Measurements from ENCODE around the gene GLRA3. TPM values are rescaled to one million over a fixed set of nuclear protein-coding genes. Genes with fewer than 3 reads are reported as not detected.

GLRA3 gene
- total and polyA plus RNA-seq, 2 experiments from 2014 or later: not detected

DNA sequence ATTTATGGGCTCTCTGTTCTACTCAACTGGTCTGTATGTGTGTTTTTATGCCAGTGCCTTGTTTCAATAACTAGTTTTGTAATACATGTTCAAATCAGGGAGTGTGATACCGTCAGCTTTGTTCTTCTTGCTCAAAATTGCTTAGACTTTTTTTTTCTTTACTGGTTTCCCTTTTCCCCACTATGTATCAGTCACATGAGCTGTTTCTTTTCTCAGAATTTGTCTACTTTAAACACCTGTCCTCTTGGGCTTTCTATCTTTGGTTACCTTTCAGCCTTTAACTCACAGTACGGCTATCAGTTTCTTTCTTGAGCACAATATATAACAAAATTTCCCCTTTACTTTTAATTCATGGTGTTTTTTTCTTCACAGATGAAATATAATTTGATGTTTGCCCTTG, 5.4 kb upstream of the GLRA3 start:
- TF ChIP-seq EZH2 (IDR thresholded peaks at IDR 0.05; ENCODE audit: insufficient read depth, poor library complexity, severe bottlenecking) (no peak), EZH2phosphoT487 (IDR thresholded peaks at IDR 0.05; ENCODE audit: insufficient read depth, low read depth) (no peak)
- H3K9ac ChIP-seq: no peak overlapping the region
- no peaks in the 10 kb centered on the region for H3K9me3 ChIP-seq (ENCODE audit: low read depth)
- H4K20me1 ChIP-seq (ENCODE audit: insufficient read depth): no peaks in the 10 kb centered on the region
- no peaks in the 10 kb centered on the region for H3K9me2 ChIP-seq (ENCODE audit: insufficient read depth)
- H3K4me2 ChIP-seq (ENCODE audit: unreplicated experiment): no peak overlapping the region
- WGBS, 2 experiments (ENCODE audit: low coverage in 1 of 2, low lambda C conversion rate in 2 of 2, missing lambda C conversion rate in 2 of 2): 33 to 37% methylated on average over 2 of the region's 2 CpGs
- no peak overlapping the region for H3K4me3 ChIP-seq
- no peaks in the 10 kb centered on the region for H3F3A ChIP-seq (ENCODE audit: insufficient read depth)
- no peaks in the 10 kb centered on the region for H3K4me1 ChIP-seq (ENCODE audit: insufficient read depth)
- no peaks in the 10 kb centered on the region for H3K36me3 ChIP-seq (ENCODE audit: low read depth)
- no peak for DNase-seq
- no peaks in the 10 kb centered on the region for H3K27me3 ChIP-seq (replicated peaks; ENCODE audit: insufficient read depth)
- no peak overlapping the region for H2AFZ ChIP-seq
- no peaks in the 10 kb centered on the region for H3K79me2 ChIP-seq (ENCODE audit: insufficient read depth)
- H3K27ac ChIP-seq: no peak overlapping the region
- in situ Hi-C loops (cut with MboI): no loop called here

DNA sequence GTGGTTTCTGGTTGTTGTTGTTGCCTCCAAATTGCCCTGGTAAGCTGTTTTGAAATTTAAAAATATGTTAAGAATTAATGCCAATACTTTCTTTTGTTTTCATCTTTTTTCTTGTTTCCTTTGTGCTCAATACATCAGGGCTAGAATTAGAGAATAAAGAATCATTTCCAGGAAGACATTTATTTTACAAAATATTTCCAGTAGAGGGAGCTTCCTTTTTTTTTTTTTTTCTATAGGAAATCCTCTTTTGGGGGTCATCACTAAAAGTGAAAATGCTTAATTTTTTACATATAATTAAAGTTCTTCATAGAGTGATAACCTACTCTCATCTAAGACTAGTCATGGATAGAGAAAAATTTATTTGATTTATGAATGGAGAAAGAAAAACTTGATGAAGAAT, 2.4 kb downstream of the GLRA3 start:
- no peak overlapping the region for H3K9ac ChIP-seq
- H3K4me3 ChIP-seq: no peak overlapping the region
- in situ Hi-C loops (cut with MboI): no loop called here
- H3K4me2 ChIP-seq (ENCODE audit: unreplicated experiment): no peak overlapping the region
- no peaks in the 10 kb centered on the region for H3K9me3 ChIP-seq (ENCODE audit: low read depth)
- H3K36me3 ChIP-seq (ENCODE audit: low read depth): no peaks in the 10 kb centered on the region
- H3K27ac ChIP-seq: no peak overlapping the region
- no peaks in the 10 kb centered on the region for H3F3A ChIP-seq (ENCODE audit: insufficient read depth)
- H3K9me2 ChIP-seq (ENCODE audit: insufficient read depth): no peaks in the 10 kb centered on the region
- TF ChIP-seq EZH2phosphoT487 (IDR thresholded peaks at IDR 0.05; ENCODE audit: insufficient read depth, low read depth) (no peak), EZH2 (IDR thresholded peaks at IDR 0.05; ENCODE audit: insufficient read depth, poor library complexity, severe bottlenecking) (no peak)
- H2AFZ ChIP-seq: no peak overlapping the region
- DNase-seq: no peak
- no peaks in the 10 kb centered on the region for H3K27me3 ChIP-seq (replicated peaks; ENCODE audit: insufficient read depth)
- H3K4me1 ChIP-seq (ENCODE audit: insufficient read depth): no peaks in the 10 kb centered on the region
- H3K79me2 ChIP-seq (ENCODE audit: insufficient read depth): no peaks in the 10 kb centered on the region
- H4K20me1 ChIP-seq (ENCODE audit: insufficient read depth): no peaks in the 10 kb centered on the region

DNA sequence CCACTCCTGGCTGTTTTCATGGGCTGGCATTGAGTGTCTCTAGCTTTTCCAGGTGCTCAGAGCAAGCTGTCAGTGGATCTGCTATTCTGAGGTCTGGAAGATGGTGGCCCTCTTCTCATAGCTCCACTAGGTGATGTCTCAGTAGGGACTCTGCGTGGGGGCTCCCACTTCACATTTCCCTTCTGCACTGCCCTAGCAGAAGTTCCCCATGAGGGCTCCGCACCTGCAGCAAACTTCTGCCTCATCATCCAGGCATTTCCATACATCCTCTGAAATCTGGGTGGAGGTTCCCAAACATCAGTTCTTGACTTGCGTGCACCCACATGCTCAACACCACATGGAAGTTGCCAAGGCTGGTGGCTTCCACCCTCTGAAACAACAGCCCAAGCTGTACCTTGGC, 13.8 kb downstream of the GLRA3 start:
- no peaks in the 10 kb centered on the region for H3K9me3 ChIP-seq (ENCODE audit: low read depth)
- no peak overlapping the region for H3K27ac ChIP-seq
- H4K20me1 ChIP-seq (ENCODE audit: insufficient read depth): no peaks in the 10 kb centered on the region
- H3K79me2 ChIP-seq (ENCODE audit: insufficient read depth): no peaks in the 10 kb centered on the region
- no peaks in the 10 kb centered on the region for H3K9me2 ChIP-seq (ENCODE audit: insufficient read depth)
- no peaks in the 10 kb centered on the region for H3K27me3 ChIP-seq (replicated peaks; ENCODE audit: insufficient read depth)
- no peak overlapping the region for H3K4me2 ChIP-seq (ENCODE audit: unreplicated experiment)
- DNase-seq: no peak
- H3K4me3 ChIP-seq: no peak overlapping the region
- WGBS, 2 experiments (ENCODE audit: low coverage in 1 of 2, low lambda C conversion rate in 2 of 2, missing lambda C conversion rate in 2 of 2): 41 to 43% methylated on average over 3 of the region's 3 CpGs
- H3F3A ChIP-seq (ENCODE audit: insufficient read depth): no peaks in the 10 kb centered on the region
- H3K36me3 ChIP-seq (ENCODE audit: low read depth): no peaks in the 10 kb centered on the region
- TF ChIP-seq EZH2 (IDR thresholded peaks at IDR 0.05; ENCODE audit: insufficient read depth, poor library complexity, severe bottlenecking): no peak
- TF ChIP-seq EZH2phosphoT487 (IDR thresholded peaks at IDR 0.05; ENCODE audit: insufficient read depth, low read depth): no peak
- in situ Hi-C loops (cut with MboI): no loop called here
- H2AFZ ChIP-seq: no peak overlapping the region
- H3K4me1 ChIP-seq (ENCODE audit: insufficient read depth): no peaks in the 10 kb centered on the region
- H3K9ac ChIP-seq: no peak overlapping the region

DNA sequence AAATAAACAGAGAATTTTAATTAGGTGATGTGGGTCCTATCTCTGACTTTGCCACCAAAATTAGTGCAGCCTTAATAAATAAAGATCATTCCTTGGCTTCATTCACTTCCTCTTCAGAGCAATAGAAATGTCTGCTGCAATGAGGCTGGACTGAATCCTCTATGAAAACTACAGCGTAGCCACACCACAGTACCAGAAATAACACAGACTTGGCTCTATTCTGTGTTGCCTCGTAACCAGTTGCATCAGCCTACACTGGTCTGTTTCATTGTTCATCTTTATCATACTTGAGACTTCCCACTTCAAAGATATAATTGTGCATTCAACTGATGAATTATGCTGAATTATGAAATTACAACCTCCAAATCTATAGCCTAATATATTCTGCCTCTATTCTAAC, 15.8 kb downstream of the GLRA3 start:
- TF ChIP-seq EZH2 (IDR thresholded peaks at IDR 0.05; ENCODE audit: insufficient read depth, poor library complexity, severe bottlenecking) (no peak), EZH2phosphoT487 (IDR thresholded peaks at IDR 0.05; ENCODE audit: insufficient read depth, low read depth) (no peak)
- H3K27ac ChIP-seq: no peak overlapping the region
- no peaks in the 10 kb centered on the region for H3K79me2 ChIP-seq (ENCODE audit: insufficient read depth)
- H3K36me3 ChIP-seq (ENCODE audit: low read depth): no peaks in the 10 kb centered on the region
- no peak overlapping the region for H3K4me3 ChIP-seq
- H4K20me1 ChIP-seq (ENCODE audit: insufficient read depth): no peaks in the 10 kb centered on the region
- H3K4me1 ChIP-seq (ENCODE audit: insufficient read depth): no peaks in the 10 kb centered on the region
- in situ Hi-C loops (cut with MboI): no loop called here
- H3K4me2 ChIP-seq (ENCODE audit: unreplicated experiment): no peak overlapping the region
- 15 to 21% methylated on average over 2 of the region's 2 CpGs for WGBS, 2 experiments (ENCODE audit: low coverage in 1 of 2, low lambda C conversion rate in 2 of 2, missing lambda C conversion rate in 2 of 2)
- H3K27me3 ChIP-seq (replicated peaks; ENCODE audit: insufficient read depth): no peaks in the 10 kb centered on the region
- H2AFZ ChIP-seq: no peak overlapping the region
- H3K9me2 ChIP-seq (ENCODE audit: insufficient read depth): no peaks in the 10 kb centered on the region
- no peak overlapping the region for H3K9ac ChIP-seq
- H3K9me3 ChIP-seq (ENCODE audit: low read depth): no peaks in the 10 kb centered on the region
- DNase-seq: no peak
- no peaks in the 10 kb centered on the region for H3F3A ChIP-seq (ENCODE audit: insufficient read depth)

DNA sequence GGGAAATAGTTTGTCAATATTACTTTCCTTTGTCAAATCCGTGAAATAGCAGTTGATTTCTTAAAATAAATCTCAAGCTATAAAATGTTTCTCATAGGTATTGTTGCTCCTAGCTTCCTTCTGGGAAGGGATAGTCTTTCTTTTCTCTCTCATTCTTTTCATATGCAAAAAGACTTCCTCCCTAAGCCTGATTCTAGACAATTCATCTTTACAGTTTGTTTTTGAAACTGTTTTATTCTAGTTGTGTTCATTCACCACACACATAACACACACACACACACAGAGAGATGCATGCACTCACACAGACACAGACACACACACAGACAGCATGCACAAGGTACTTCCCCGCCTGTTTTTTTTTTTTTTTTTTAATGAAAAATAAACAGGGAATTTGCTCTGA, 18.2 kb downstream of the GLRA3 start:
- no peaks in the 10 kb centered on the region for H3K27me3 ChIP-seq (replicated peaks; ENCODE audit: insufficient read depth)
- 23 to 26% methylated on average over 2 of the region's 2 CpGs for WGBS, 2 experiments (ENCODE audit: low coverage in 1 of 2, low lambda C conversion rate in 2 of 2, missing lambda C conversion rate in 2 of 2)
- no peaks in the 10 kb centered on the region for H3K36me3 ChIP-seq (ENCODE audit: low read depth)
- H3K79me2 ChIP-seq (ENCODE audit: insufficient read depth): no peaks in the 10 kb centered on the region
- H3K9ac ChIP-seq: no peak overlapping the region
- in situ Hi-C loops (cut with MboI): no loop called here
- no peak for DNase-seq
- no peaks in the 10 kb centered on the region for H4K20me1 ChIP-seq (ENCODE audit: insufficient read depth)
- no peaks in the 10 kb centered on the region for H3K9me2 ChIP-seq (ENCODE audit: insufficient read depth)
- TF ChIP-seq EZH2phosphoT487 (IDR thresholded peaks at IDR 0.05; ENCODE audit: insufficient read depth, low read depth) (no peak), EZH2 (IDR thresholded peaks at IDR 0.05; ENCODE audit: insufficient read depth, poor library complexity, severe bottlenecking) (no peak)
- no peak overlapping the region for H3K27ac ChIP-seq
- no peak overlapping the region for H2AFZ ChIP-seq
- H3K4me3 ChIP-seq: no peak overlapping the region
- no peaks in the 10 kb centered on the region for H3F3A ChIP-seq (ENCODE audit: insufficient read depth)
- H3K4me2 ChIP-seq (ENCODE audit: unreplicated experiment): no peak overlapping the region
- no peaks in the 10 kb centered on the region for H3K4me1 ChIP-seq (ENCODE audit: insufficient read depth)
- no peaks in the 10 kb centered on the region for H3K9me3 ChIP-seq (ENCODE audit: low read depth)

Data from GM23248 (cell line).